ENCODE results near the gene SLC7A1.

The SLC7A1 gene

GRCh38 chr13:29564373-29564772 is 31.1 kb downstream of the SLC7A1 start:
- no peak overlapping the region for H3K4me3 ChIP-seq (replicated peaks in 1 of 2; ENCODE audit: low read depth in 2 of 2, low read length in 2 of 2)

GRCh38 chr13:29563941-29564340 is 31.5 kb downstream of the SLC7A1 start:
- TF ChIP-seq CTCF (IDR thresholded peaks at IDR 0.05; ENCODE audit: low read depth, low read length), result no peak
- DNase-seq (ENCODE audit: low read depth in 2 of 2), result no peak

More at GRCh38 chr13:29564373-29564772, 31.1 kb downstream of the SLC7A1 start:
- DNase-seq (ENCODE audit: low read depth in 2 of 2), result no peak
- TF ChIP-seq CTCF (IDR thresholded peaks at IDR 0.05; ENCODE audit: low read depth, low read length), result no peak

GRCh38 chr13:29562786-29563438 is 32.6 kb downstream of the SLC7A1 start:
- TF ChIP-seq CTCF (IDR thresholded peaks at IDR 0.05; ENCODE audit: low read depth, low read length), result no peak
- no peak overlapping the region for H3K4me3 ChIP-seq (replicated peaks in 1 of 2; ENCODE audit: low read depth in 2 of 2, low read length in 2 of 2)
- no peak for DNase-seq (ENCODE audit: low read depth in 2 of 2)

More at GRCh38 chr13:29563941-29564340, 31.5 kb downstream of the SLC7A1 start:
- no peak overlapping the region for H3K4me3 ChIP-seq (replicated peaks in 1 of 2; ENCODE audit: low read depth in 2 of 2, low read length in 2 of 2)

- DNase-seq (ENCODE audit: low read depth in 2 of 2), result peak in 1 of 2 donors; percentile 40
- no peak for TF ChIP-seq CTCF (IDR thresholded peaks at IDR 0.05; ENCODE audit: low read depth, low read length)
Observed at GRCh38 chr13:29561918-29562317, 33.6 kb downstream of the SLC7A1 start.

GRCh38 chr13:29556742-29557141 is 38.7 kb downstream of the SLC7A1 start:
- DNase-seq (ENCODE audit: low read depth in 2 of 2), result no peak
- TF ChIP-seq CTCF (IDR thresholded peaks at IDR 0.05; ENCODE audit: low read depth, low read length), result no peak

More at GRCh38 chr13:29561918-29562317, 33.6 kb downstream of the SLC7A1 start:
- H3K4me3 ChIP-seq (replicated peaks in 1 of 2; ENCODE audit: low read depth in 2 of 2, low read length in 2 of 2), result no peak overlapping the region

GRCh38 chr13:29551214-29551613 is 44.3 kb downstream of the SLC7A1 start:
- no peak overlapping the region for H3K4me3 ChIP-seq (replicated peaks in 1 of 2; ENCODE audit: low read depth in 2 of 2, low read length in 2 of 2)
- TF ChIP-seq CTCF (IDR thresholded peaks at IDR 0.05; ENCODE audit: low read depth, low read length), result no peak
- peak in 1 of 2 donors; percentile 34 for DNase-seq (ENCODE audit: low read depth in 2 of 2)

More at GRCh38 chr13:29556742-29557141, 38.7 kb downstream of the SLC7A1 start:
- H3K4me3 ChIP-seq (replicated peaks in 1 of 2; ENCODE audit: low read depth in 2 of 2, low read length in 2 of 2), result no peak overlapping the region

Data from cardiac fibroblast (primary cell).